GM19328 (cell line): ENCODE results near the gene LBP.
"Not testable (repeated sequence)": the region's sequence is repeated elsewhere in the genome, so short reads cannot be mapped to it uniquely, and the experiment has no call there.

ENCODE experiments used
- ATAC-seq: cut with Tn5 transposase; IDR thresholded peaks from one replicate; pipeline ENCODE4 v1.9.1; 2021; ENCODE audit warnings: mild to moderate bottlenecking, moderate library complexity; ENCODE audit not compliant: unreplicated experiment

Gene LBP

DNA sequence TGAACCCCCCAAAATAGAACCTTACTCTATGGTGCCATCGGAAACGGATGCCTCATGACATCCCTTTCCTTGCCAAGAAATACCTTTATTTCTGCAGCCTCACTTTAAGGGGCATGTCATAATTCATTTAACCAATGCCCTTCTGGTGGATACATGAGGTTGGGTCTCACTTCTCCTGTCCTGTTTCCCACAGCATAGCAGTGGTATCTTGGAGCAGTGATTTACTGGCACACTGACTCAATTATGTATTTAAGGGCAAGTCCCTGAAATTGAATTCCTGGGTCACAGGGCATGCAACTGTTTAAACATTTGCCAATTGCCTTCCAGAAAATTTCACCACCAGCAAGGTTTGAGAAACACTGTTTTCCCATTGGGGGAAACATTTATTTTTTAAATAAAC is 639 bp upstream of the LBP start:
- ATAC-seq, result no peak

DNA sequence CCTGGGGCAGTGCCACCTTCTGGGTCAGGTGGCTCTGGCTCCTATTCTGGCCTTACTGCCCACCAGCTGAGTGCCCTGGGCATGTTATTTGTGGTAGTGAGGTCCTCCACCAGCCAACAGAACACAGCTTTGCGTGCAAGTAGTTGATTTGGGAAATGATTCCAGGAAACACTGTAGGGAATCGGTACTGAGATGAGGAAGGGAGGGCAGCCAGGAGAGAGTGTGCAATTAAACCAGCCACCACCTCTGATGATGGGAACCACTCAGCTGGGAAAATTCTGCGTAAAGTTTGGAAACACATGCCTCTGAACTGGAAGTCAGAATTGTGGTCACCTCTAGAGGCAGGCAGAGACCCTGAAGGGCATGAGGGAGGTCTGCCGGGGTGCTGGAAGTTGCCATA is 459 bp downstream of the LBP start:
- ATAC-seq, result no peak

GRCh38 chr20:38349856-38350255 is 3.6 kb downstream of the LBP start:
- ATAC-seq, result no peak

DNA sequence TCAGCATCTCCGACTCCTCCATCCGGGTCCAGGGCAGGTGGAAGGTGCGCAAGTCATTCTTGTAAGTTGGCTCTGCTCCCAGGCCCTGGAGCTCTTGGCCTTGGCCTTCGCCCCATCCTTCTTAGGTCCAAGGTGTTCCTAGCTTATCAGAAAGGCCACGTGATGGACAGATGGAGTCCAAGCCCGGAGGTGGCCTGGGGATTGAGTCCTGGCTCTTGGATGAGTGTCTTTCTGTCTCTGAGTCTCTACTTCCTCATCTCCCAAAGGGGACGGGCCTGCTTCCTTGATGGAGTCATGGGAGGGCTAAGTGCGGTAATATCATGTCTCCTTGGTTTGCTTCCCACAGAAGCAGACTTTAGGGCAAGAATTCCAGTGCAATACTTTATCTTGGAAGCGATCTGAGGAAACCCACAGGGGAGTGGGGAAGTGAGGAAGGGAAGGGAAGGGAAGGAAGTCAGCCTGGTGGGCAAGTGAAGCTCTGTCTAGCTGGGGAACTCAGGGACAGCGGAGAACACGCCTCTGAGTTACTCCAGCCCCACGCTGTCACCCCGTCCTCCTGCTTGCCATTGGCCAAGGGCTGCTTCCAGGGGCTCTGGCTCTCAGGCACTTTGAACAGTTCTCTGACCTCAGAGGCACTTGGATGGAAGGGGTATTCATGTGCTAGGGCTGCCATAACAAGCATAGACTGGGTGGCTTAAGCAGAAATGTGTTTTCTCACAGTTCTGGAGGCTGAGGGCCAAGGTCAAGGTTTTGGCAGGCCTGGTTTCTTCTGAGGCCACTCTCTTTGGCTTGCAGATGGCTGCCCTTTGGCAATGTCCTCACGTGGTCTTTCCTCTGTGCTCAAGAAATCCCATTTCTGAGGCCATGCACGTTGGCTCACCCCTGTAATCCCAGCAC is 4.8 kb downstream of the LBP start:
- no peak for ATAC-seq

GRCh38 chr20:38353316-38353715 is 7.0 kb downstream of the LBP start:
- ATAC-seq, result no peak

DNA sequence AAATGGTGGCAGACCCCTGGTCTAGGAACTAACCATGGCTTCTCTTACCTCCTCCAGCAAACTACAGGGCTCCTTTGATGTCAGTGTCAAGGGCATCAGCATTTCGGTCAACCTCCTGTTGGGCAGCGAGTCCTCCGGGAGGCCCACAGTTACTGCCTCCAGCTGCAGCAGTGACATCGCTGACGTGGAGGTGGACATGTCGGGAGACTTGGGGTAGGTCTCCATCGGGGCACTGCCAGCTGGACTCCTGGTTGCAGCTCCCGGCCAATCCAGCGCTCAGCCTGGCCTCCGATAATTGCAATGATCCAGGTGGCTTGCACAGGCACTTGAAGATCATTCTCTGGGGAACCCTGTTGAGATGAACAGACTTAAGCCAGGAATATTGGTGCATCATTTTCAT is 7.9 kb downstream of the LBP start:
- no peak for ATAC-seq

GRCh38 chr20:38355161-38356012 is 9.1 kb downstream of the LBP start:
- ATAC-seq, result no peak

DNA sequence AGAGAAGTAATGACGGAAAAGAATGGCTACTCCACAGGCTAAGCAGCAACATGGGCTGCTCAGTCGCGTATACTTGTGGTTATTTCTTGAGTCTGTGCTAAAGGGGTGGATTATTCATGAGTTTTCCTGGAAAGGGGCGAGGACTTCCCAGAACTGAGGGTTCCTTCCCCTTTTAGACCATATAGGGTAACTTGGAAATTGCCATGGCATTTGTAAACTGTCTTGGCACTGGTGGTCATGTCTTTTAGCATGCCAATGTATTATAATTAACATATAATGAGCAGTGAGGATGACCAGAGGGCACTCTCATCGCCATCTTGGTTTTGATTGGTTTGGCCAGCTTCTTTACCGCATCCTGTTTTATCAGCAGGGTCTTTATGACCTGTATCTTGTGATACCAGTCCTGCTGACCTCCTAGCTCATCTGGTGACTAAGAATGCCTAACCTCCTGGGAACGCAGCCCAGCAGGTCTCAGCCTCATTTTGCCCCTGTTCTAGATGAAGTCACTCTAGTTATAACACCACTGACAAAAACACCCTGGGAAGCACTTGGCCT is 11.4 kb downstream of the LBP start:
- no peak for ATAC-seq

- no peak for ATAC-seq
Measured at GRCh38 chr20:38358556-38358955, 12.3 kb downstream of the LBP start.

- ATAC-seq, result no peak
Measured at GRCh38 chr20:38363004-38363747, 16.9 kb downstream of the LBP start.

- no peak for ATAC-seq
Measured at GRCh38 chr20:38369389-38369788, 23.1 kb downstream of the LBP start.

- ATAC-seq, result no peak
Measured at GRCh38 chr20:38372806-38373205, 26.5 kb downstream of the LBP start.

GRCh38 chr20:38373231-38373867 is 27.1 kb downstream of the LBP start:
- no peak for ATAC-seq

GRCh38 chr20:38373898-38374297 is 27.6 kb downstream of the LBP start:
- no peak for ATAC-seq

DNA sequence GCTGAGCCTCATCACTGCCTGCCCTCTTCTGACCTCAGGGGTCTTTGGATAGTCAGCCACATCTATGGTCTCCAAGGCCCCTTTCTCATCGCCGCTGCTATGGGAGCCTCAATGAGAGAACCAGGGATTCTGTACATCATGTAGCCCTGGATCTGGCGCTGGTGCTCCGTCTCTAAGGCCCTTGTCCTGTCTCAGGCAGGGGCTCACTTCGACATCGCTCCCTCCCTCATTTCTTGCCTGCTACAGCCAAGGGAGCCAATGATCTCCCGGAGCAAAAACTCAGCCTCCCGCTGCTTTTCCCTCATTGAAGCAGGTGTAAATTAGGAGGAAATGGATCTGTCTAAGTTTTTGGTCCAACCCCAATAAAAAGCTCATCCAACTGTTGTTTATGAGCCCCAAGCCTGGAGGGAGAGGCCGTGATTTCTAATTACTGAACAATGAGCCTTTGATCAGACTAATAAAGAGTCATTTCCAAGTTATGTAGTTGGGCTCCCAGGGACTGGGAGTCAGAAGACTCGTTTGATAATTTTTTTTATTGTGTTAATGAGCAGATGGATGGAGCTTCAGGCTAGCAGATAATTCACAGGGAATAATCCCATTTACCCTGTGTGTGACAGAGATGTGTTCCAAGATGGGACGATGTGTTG is 30.9 kb downstream of the LBP start:
- no peak for ATAC-seq

GRCh38 chr20:38377838-38378237 is 31.6 kb downstream of the LBP start:
- ATAC-seq, result not testable (repeated sequence)

DNA sequence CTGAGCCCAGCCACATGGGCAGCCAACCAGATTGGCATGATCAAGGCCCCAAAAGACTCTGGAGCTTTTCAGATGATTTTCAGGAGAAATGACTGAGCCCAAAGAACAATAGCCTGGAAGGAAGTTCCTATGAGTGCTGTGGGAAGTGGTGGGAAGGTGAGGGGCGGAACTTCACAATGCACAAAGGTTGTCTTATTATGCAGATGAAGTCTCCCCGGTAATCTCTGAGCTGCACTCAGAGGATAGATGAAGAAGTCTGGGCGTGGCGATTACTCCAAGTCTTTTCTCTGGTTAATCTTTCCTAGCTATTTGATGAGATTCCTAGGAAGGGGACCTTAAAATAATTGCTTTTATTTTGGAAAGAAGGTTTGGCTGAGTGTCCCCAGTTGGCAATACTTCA is 36.9 kb downstream of the LBP start:
- no peak for ATAC-seq

GRCh38 chr20:38386004-38386403 is 39.7 kb downstream of the LBP start:
- ATAC-seq, result no peak

DNA sequence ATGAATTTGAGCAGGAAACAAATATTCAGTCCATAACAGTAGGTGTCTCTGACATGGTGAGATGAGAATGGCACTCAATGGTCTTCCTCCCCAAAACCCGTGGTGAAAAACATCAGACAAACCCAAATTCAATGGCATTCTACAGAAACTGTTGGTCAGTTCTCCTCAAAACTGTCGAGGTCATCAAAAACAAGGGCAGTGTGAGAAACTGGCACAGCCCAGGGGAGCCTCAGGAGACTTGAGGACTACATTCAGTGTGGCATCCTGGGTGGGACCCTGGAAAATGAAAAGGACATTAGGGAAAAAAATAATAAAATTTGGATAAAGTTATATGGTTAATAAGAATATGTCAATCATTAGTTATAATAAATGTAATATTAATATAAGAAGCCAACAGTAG is 40.6 kb downstream of the LBP start:
- ATAC-seq, result no peak

GRCh38 chr20:38387953-38388352 is 41.7 kb downstream of the LBP start:
- ATAC-seq, result no peak
